GM18505 (cell line): Measurements from ENCODE around the gene RPL36A.
A peak's percentile ranks its signal among the peaks of the same experiment; 100 is the strongest.

ENCODE experiments used
- ATAC-seq: cut with Tn5 transposase; IDR thresholded peaks from one replicate; pipeline ENCODE4 v1.9.1; 2021; ENCODE audit not compliant: unreplicated experiment
- POLR2A ChIP-seq: IDR thresholded peaks from 4 replicates; pipeline ENCODE4 v1.6.1; 2011; ENCODE audit warnings: borderline replicate concordance; ENCODE audit not compliant: insufficient read depth, insufficient read length; ENCODE audit errors: extremely low read depth

The RPL36A gene

GRCh38 chrX:101370888-101371504, 19.8 kb upstream of the RPL36A start:
- ATAC-seq = peak; percentile 70
- no peak for TF ChIP-seq POLR2A

- no peak for ATAC-seq
- TF ChIP-seq POLR2A = no peak
Observed at GRCh38 chrX:101377547-101377946, 13.3 kb upstream of the RPL36A start.

- TF ChIP-seq POLR2A = peak; percentile 28
- peak; percentile 73 for ATAC-seq
Observed at GRCh38 chrX:101383679-101384205, 7.1 kb upstream of the RPL36A start.

GRCh38 chrX:101385026-101385684, 5.7 kb upstream of the RPL36A start:
- no peak for TF ChIP-seq POLR2A
- no peak for ATAC-seq

- ATAC-seq = peak; percentile 56
- TF ChIP-seq POLR2A = peak; percentile 80
Observed at GRCh38 chrX:101385795-101386541, 4.8 kb upstream of the RPL36A start, which contains the start of gene BTK. Gene BTK, minus strand, starts transcription at chrX:101386191. Its CDS starts 10,907 bp downstream, at chrX:101375284.

GRCh38 chrX:101386542-101386885, 4.3 kb upstream of the RPL36A start:
- ATAC-seq = no peak
- TF ChIP-seq POLR2A = no peak

GRCh38 chrX:101388604-101389003, 2.2 kb upstream of the RPL36A start:
- no peak for TF ChIP-seq POLR2A
- no peak for ATAC-seq

GRCh38 chrX:101391831-101392230, 1.0 kb downstream of the RPL36A start:
- TF ChIP-seq POLR2A = no peak
- ATAC-seq = no peak

- ATAC-seq = no peak
- TF ChIP-seq POLR2A = no peak
Observed at GRCh38 chrX:101393530-101394305, 2.9 kb downstream of the RPL36A start.

GRCh38 chrX:101394372-101394771, 3.6 kb downstream of the RPL36A start:
- no peak for TF ChIP-seq POLR2A
- no peak for ATAC-seq

GRCh38 chrX:101395789-101396188, 5.0 kb downstream of the RPL36A start:
- no peak for ATAC-seq
- no peak for TF ChIP-seq POLR2A

GRCh38 chrX:101397779-101398178, 7.0 kb downstream of the RPL36A start:
- TF ChIP-seq POLR2A = no peak
- ATAC-seq = no peak

GRCh38 chrX:101398694-101399093, 7.9 kb downstream of the RPL36A start:
- no peak for ATAC-seq
- TF ChIP-seq POLR2A = no peak
